ENCODE results near the gene RAB7A.
"Not testable (repeated sequence)": the region's sequence is repeated elsewhere in the genome, so short reads cannot be mapped to it uniquely, and the experiment has no call there.

The RAB7A gene

DNA sequence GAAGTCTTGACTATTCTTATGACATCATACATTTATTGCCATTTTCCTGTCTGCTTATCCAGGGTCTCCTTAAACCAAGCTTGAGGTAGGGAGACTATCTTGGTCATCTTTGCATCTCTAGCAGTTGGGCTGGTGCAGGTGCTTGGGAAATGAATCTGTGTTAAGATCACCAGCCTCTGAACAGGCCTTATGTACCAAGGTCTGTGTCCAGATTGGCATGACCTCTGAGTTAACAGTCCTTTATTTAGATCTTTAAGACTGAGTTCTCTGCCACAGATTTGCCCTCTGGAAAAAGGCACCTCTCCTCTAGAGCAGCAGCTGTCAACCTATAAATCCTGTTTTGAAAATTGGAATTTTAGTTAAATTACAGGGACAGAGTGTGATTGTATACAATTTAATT lies 35.4 kb downstream of the RAB7A start:
- Histone ChIP-seq H3K9ac (ENCODE audit: low read length) (no peak overlapping the region), H3K4me3 (ENCODE audit: low read length) (no peak overlapping the region), H3K36me3 (ENCODE audit: control insufficient read depth, low read depth, low read length) (peaks cover 2% of the 10 kb centered on the region), H3K27ac (ENCODE audit: low read length) (no peak overlapping the region), H3K27me3 (ENCODE audit: control insufficient read depth, insufficient read depth, low read length) (no peaks in the 10 kb centered on the region), H3K9me3 (ENCODE audit: control insufficient read depth, low read depth, low read length) (no peaks in the 10 kb centered on the region), H3K4me1 (ENCODE audit: control insufficient read depth, low read depth, low read length) (no peaks in the 10 kb centered on the region)

DNA sequence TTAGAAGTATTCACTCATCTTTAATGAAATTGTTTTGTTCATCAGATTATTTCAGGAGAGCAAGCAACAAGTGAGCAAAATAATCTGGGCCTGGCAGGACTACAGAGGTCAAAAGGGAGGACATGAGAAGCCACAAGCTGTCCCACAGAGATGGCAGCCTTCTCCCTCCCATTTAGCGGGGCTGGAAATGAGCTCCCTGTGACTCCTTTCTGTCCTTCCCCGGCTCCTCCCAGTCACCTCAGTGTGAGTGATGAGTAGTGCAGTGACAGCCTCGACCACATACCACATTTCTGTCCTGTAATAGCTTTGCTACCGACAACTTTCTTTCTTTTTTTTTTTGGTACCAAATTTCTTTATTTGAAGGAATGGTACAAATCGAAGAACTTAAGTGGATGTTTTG lies 38.0 kb downstream of the RAB7A start:
- no peak overlapping the region for H3K27ac ChIP-seq (ENCODE audit: low read length)
- no peaks in the 10 kb centered on the region for H3K27me3 ChIP-seq (ENCODE audit: control insufficient read depth, insufficient read depth, low read length)
- no peaks in the 10 kb centered on the region for H3K9me3 ChIP-seq (ENCODE audit: control insufficient read depth, low read depth, low read length)
- no peaks in the 10 kb centered on the region for H3K4me1 ChIP-seq (ENCODE audit: control insufficient read depth, low read depth, low read length)
- peaks cover 2% of the 10 kb centered on the region for H3K36me3 ChIP-seq (ENCODE audit: control insufficient read depth, low read depth, low read length)
- H3K4me3 ChIP-seq (ENCODE audit: low read length), result no peak overlapping the region
- H3K9ac ChIP-seq (ENCODE audit: low read length), result no peak overlapping the region

DNA sequence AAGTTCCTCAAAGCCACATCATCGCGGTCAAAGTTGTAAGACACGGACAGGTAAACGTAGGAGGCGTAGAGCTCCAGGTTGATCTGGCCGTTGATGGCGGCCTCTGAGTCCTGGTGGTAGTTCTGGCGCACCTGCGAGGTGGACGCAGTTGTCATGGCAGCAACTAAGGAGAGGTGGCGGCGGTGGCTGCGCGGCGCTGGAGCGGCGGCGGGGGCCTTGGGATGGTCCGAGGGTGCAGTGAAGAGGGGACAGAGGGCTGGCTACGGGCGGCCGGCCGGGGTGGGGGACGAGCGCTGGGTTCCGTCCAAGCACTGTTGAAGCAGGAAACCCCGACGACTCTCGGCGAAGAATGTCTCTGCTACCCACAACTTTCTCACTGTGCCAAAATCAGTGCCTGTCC lies 38.9 kb downstream of the RAB7A start:
- no peak overlapping the region for H3K4me3 ChIP-seq (ENCODE audit: low read length)
- no peak overlapping the region for H3K9ac ChIP-seq (ENCODE audit: low read length)
- no peaks in the 10 kb centered on the region for H3K9me3 ChIP-seq (ENCODE audit: control insufficient read depth, low read depth, low read length)
- H3K4me1 ChIP-seq (ENCODE audit: control insufficient read depth, low read depth, low read length), result peaks cover 7% of the 10 kb centered on the region
- H3K27ac ChIP-seq (ENCODE audit: low read length), result no peak overlapping the region
- H3K36me3 ChIP-seq (ENCODE audit: control insufficient read depth, low read depth, low read length), result peaks cover 2% of the 10 kb centered on the region
- H3K27me3 ChIP-seq (ENCODE audit: control insufficient read depth, insufficient read depth, low read length), result no peaks in the 10 kb centered on the region

- Histone ChIP-seq H3K4me1 (ENCODE audit: control insufficient read depth, low read depth, low read length) (peaks cover 7% of the 10 kb centered on the region), H3K9ac (ENCODE audit: low read length) (no peak overlapping the region), H3K9me3 (ENCODE audit: control insufficient read depth, low read depth, low read length) (no peaks in the 10 kb centered on the region), H3K27me3 (ENCODE audit: control insufficient read depth, insufficient read depth, low read length) (no peaks in the 10 kb centered on the region), H3K4me3 (ENCODE audit: low read length) (no peak overlapping the region), H3K27ac (ENCODE audit: low read length) (no peak overlapping the region), H3K36me3 (ENCODE audit: control insufficient read depth, low read depth, low read length) (peaks cover 2% of the 10 kb centered on the region)
Observed at GRCh38 chr3:128767094-128767750, 41.2 kb downstream of the RAB7A start.

GRCh38 chr3:128768471-128768870 lies 42.5 kb downstream of the RAB7A start:
- peaks cover 7% of the 10 kb centered on the region for H3K4me1 ChIP-seq (ENCODE audit: control insufficient read depth, low read depth, low read length)
- H3K27ac ChIP-seq (ENCODE audit: low read length), result no peak overlapping the region
- peaks cover 2% of the 10 kb centered on the region for H3K36me3 ChIP-seq (ENCODE audit: control insufficient read depth, low read depth, low read length)
- H3K9ac ChIP-seq (ENCODE audit: low read length), result no peak overlapping the region
- H3K4me3 ChIP-seq (ENCODE audit: low read length), result no peak overlapping the region
- H3K9me3 ChIP-seq (ENCODE audit: control insufficient read depth, low read depth, low read length), result no peaks in the 10 kb centered on the region
- no peaks in the 10 kb centered on the region for H3K27me3 ChIP-seq (ENCODE audit: control insufficient read depth, insufficient read depth, low read length)

GRCh38 chr3:128770387-128770786 lies 44.4 kb downstream of the RAB7A start:
- H3K27ac ChIP-seq (ENCODE audit: low read length), result no peak overlapping the region
- H3K9ac ChIP-seq (ENCODE audit: low read length), result no peak overlapping the region
- H3K27me3 ChIP-seq (ENCODE audit: control insufficient read depth, insufficient read depth, low read length), result no peaks in the 10 kb centered on the region
- no peaks in the 10 kb centered on the region for H3K9me3 ChIP-seq (ENCODE audit: control insufficient read depth, low read depth, low read length)
- peaks cover 7% of the 10 kb centered on the region for H3K4me1 ChIP-seq (ENCODE audit: control insufficient read depth, low read depth, low read length)
- H3K36me3 ChIP-seq (ENCODE audit: control insufficient read depth, low read depth, low read length), result no peaks in the 10 kb centered on the region
- H3K4me3 ChIP-seq (ENCODE audit: low read length), result no peak overlapping the region

DNA sequence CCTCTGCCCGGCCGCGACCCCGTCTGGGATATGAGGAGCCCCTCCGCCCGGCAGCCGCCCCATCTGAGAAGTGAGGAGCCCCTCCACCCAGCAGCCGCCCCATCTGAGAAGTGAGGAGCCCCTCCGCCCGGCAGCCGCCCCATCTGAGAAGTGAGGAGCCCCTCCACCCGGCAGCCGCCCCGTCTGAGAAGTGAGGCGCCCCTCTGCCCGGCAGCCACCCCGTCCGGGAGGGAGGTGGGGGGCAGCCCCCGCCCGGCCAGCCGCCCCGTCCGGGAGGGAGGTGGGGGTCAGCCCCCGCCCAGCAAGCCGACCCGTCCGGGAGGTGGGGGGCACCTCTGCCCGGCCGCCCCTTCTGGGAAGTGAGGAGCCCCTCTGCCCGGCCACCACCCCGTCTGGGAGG lies 47.2 kb downstream of the RAB7A start:
- not testable (repeated sequence) for H3K27ac ChIP-seq (ENCODE audit: low read length); H3K4me3 ChIP-seq (ENCODE audit: low read length); H3K4me1 ChIP-seq (ENCODE audit: control insufficient read depth, low read depth, low read length); H3K27me3 ChIP-seq (ENCODE audit: control insufficient read depth, insufficient read depth, low read length); H3K9ac ChIP-seq (ENCODE audit: low read length); H3K36me3 ChIP-seq (ENCODE audit: control insufficient read depth, low read depth, low read length); H3K9me3 ChIP-seq (ENCODE audit: control insufficient read depth, low read depth, low read length)

- H3K27ac ChIP-seq (ENCODE audit: low read length); H3K4me3 ChIP-seq (ENCODE audit: low read length); H3K9me3 ChIP-seq (ENCODE audit: control insufficient read depth, low read depth, low read length); H3K27me3 ChIP-seq (ENCODE audit: control insufficient read depth, insufficient read depth, low read length); H3K9ac ChIP-seq (ENCODE audit: low read length); H3K36me3 ChIP-seq (ENCODE audit: control insufficient read depth, low read depth, low read length): not testable (repeated sequence)
- H3K4me1 ChIP-seq (ENCODE audit: control insufficient read depth, low read depth, low read length), result peaks cover 13% of the 10 kb centered on the region
Observed at GRCh38 chr3:128773592-128773991, 47.6 kb downstream of the RAB7A start.

- Histone ChIP-seq H3K9ac (ENCODE audit: low read length) (no peak overlapping the region), H3K4me3 (ENCODE audit: low read length) (no peak overlapping the region), H3K9me3 (ENCODE audit: control insufficient read depth, low read depth, low read length) (no peaks in the 10 kb centered on the region), H3K36me3 (ENCODE audit: control insufficient read depth, low read depth, low read length) (no peaks in the 10 kb centered on the region), H3K27me3 (ENCODE audit: control insufficient read depth, insufficient read depth, low read length) (no peaks in the 10 kb centered on the region), H3K27ac (ENCODE audit: low read length) (no peak overlapping the region), H3K4me1 (ENCODE audit: control insufficient read depth, low read depth, low read length) (peaks cover 13% of the 10 kb centered on the region)
Observed at GRCh38 chr3:128775241-128775640, 49.3 kb downstream of the RAB7A start.

DNA sequence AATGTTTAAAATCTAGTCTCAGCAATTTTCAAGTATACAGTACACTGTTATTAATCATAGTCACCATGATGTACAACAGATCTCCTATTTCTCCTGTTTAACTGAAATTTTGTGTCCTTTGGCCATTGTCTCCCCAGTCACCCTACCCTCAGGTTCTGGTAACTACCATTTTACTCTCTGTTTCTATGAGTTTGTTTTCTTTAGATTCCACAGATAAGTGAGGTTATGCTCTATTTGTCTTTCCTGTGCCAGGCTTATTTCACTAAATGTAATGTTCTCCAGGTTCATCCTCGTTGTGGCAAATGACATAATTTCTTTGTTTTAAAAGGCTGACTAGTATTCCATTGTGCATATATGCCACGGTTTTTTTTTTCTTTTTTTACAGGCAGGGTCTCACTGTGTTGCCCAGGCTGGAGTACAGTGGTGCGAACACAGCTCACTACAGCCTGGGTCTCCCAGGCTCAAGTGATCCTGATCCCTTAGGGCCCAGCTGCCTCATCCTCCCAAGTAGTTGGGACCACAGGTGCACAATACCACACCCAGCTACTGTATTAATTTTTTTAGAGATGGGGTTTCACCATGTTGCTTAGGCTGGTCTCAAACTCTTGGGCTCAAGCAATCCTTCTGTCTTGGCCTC lies 50.0 kb downstream of the RAB7A start:
- Histone ChIP-seq H3K36me3 (ENCODE audit: control insufficient read depth, low read depth, low read length) (no peaks in the 10 kb centered on the region), H3K27ac (ENCODE audit: low read length) (no peak overlapping the region), H3K4me1 (ENCODE audit: control insufficient read depth, low read depth, low read length) (peaks cover 17% of the 10 kb centered on the region), H3K27me3 (ENCODE audit: control insufficient read depth, insufficient read depth, low read length) (no peaks in the 10 kb centered on the region), H3K9ac (ENCODE audit: low read length) (no peak overlapping the region), H3K4me3 (ENCODE audit: low read length) (no peak overlapping the region), H3K9me3 (ENCODE audit: control insufficient read depth, low read depth, low read length) (no peaks in the 10 kb centered on the region)

DNA sequence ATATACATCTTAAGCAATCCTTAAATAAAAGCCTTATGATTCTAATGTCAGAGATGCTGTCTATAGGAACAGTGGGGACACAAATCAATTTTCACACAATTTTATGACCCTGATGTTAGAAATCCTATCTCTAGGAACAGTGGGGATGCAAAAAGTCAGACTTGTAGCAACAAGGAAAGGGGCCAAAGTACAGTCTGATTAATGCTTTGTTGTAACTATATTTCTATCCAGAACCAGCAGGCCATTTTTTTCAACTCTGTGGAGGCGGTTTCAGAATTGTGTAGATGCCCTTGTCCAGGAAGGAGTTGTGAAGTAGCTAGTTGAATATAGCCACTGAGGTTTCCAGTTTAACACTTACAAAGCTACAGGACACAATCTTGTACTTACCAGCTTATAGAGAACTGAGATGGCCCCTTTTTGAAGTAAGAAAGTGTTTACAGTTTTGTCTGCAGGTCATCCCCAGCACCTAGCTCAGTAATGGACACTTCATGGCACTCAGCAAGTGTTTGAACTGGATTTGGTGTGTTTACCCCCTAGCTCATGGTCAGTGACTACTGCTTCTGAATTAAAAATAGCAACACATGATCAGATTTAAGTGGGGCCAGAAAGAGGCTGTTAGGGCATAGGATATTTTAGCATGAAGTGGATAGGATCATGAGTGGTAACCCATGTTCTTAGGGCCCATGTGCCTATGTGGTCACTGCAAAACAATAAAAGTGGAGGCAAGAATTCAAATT lies 54.3 kb downstream of the RAB7A start:
- no peaks in the 10 kb centered on the region for H3K27me3 ChIP-seq (ENCODE audit: control insufficient read depth, insufficient read depth, low read length)
- H3K4me1 ChIP-seq (ENCODE audit: control insufficient read depth, low read depth, low read length), result peaks cover 17% of the 10 kb centered on the region
- no peaks in the 10 kb centered on the region for H3K9me3 ChIP-seq (ENCODE audit: control insufficient read depth, low read depth, low read length)

GRCh38 chr3:128781164-128781563 lies 55.2 kb downstream of the RAB7A start:
- H3K9ac ChIP-seq (ENCODE audit: low read length), result no peak overlapping the region
- H3K27me3 ChIP-seq (ENCODE audit: control insufficient read depth, insufficient read depth, low read length), result no peaks in the 10 kb centered on the region
- no peak overlapping the region for H3K27ac ChIP-seq (ENCODE audit: low read length)
- H3K4me3 ChIP-seq (ENCODE audit: low read length), result no peak overlapping the region
- H3K4me1 ChIP-seq (ENCODE audit: control insufficient read depth, low read depth, low read length), result peaks cover 17% of the 10 kb centered on the region
- no peaks in the 10 kb centered on the region for H3K9me3 ChIP-seq (ENCODE audit: control insufficient read depth, low read depth, low read length)
- no peaks in the 10 kb centered on the region for H3K36me3 ChIP-seq (ENCODE audit: control insufficient read depth, low read depth, low read length)

More for the DNA sequence above, 54.3 kb downstream of the RAB7A start:
- H3K9ac ChIP-seq (ENCODE audit: low read length), result no peak overlapping the region
- H3K4me3 ChIP-seq (ENCODE audit: low read length), result no peak overlapping the region
- no peak overlapping the region for H3K27ac ChIP-seq (ENCODE audit: low read length)
- no peaks in the 10 kb centered on the region for H3K36me3 ChIP-seq (ENCODE audit: control insufficient read depth, low read depth, low read length)
